Type B pancreatic cell (in vitro differentiated cells): Measurements from ENCODE around the gene LANCL3. TPM values are rescaled to one million over a fixed set of nuclear protein-coding genes. Genes with fewer than 3 reads are reported as not detected.
A peak's percentile ranks its signal among the peaks of the same experiment; 100 is the strongest.
"Not testable (repeated sequence)": the region's sequence is repeated elsewhere in the genome, so short reads cannot be mapped to it uniquely, and the experiment has no call there.

ENCODE experiments used
- DNase-seq: peaks from one replicate; pipeline ENCODE4 v3.0.0; 2021; ENCODE audit warnings: mixed read lengths; ENCODE audit not compliant: unreplicated experiment; ENCODE audit errors: extremely low spot score
- H3K27ac Mint-ChIP-seq: 2 replicates; pipeline ENCODE4 v1.8.0; 2021; ENCODE audit warnings: mild to moderate bottlenecking, mixed read lengths
- H3K27me3 Mint-ChIP-seq: 2 replicates; pipeline ENCODE4 v1.8.0; 2021; ENCODE audit warnings: mixed read lengths
- H3K36me3 Mint-ChIP-seq: 2 replicates; pipeline ENCODE4 v1.8.0; 2021; ENCODE audit warnings: mixed read lengths
- H3K4me1 Mint-ChIP-seq: one replicate; pipeline ENCODE4 v1.8.0; 2021; ENCODE audit warnings: mixed read lengths; ENCODE audit not compliant: unreplicated experiment
- H3K4me3 Mint-ChIP-seq: 2 replicates; pipeline ENCODE4 v1.8.0; 2021; ENCODE audit warnings: mild to moderate bottlenecking, mixed read lengths
- H3K9me3 Mint-ChIP-seq: 2 replicates; pipeline ENCODE4 v1.8.0; 2021; ENCODE audit warnings: mixed read lengths
- CTCF ChIP-seq: fragments of 200-600 bp; sonication (generic); conservative IDR thresholded peaks from 2 replicates; pipeline ENCODE4 v1.5.0; 2021; ENCODE audit warnings: antibody characterized with exemption, mild to moderate bottlenecking
- total RNA-seq: library from RNA; stranded (reverse); gene quantifications from 2 replicates; pipeline ENCODE4 v1.2.1, GENCODE V29; 2021; ENCODE audit warnings: low replicate concordance

LANCL3 gene
- total RNA-seq, 1 donor from 2014 or later: 1.1 TPM

GRCh38 chrX:37641859-37642258, 70.4 kb downstream of the LANCL3 start:
- Mint-ChIP-seq H3K27me3 (no peaks in the 10 kb centered on the region), H3K36me3 (no peaks in the 10 kb centered on the region), H3K4me1 (no peaks in the 10 kb centered on the region), H3K4me3 (no peak overlapping the region), H3K9me3 (no peaks in the 10 kb centered on the region), H3K27ac (no peak overlapping the region)
- TF ChIP-seq CTCF: no peak
- DNase-seq: no peak

DNA sequence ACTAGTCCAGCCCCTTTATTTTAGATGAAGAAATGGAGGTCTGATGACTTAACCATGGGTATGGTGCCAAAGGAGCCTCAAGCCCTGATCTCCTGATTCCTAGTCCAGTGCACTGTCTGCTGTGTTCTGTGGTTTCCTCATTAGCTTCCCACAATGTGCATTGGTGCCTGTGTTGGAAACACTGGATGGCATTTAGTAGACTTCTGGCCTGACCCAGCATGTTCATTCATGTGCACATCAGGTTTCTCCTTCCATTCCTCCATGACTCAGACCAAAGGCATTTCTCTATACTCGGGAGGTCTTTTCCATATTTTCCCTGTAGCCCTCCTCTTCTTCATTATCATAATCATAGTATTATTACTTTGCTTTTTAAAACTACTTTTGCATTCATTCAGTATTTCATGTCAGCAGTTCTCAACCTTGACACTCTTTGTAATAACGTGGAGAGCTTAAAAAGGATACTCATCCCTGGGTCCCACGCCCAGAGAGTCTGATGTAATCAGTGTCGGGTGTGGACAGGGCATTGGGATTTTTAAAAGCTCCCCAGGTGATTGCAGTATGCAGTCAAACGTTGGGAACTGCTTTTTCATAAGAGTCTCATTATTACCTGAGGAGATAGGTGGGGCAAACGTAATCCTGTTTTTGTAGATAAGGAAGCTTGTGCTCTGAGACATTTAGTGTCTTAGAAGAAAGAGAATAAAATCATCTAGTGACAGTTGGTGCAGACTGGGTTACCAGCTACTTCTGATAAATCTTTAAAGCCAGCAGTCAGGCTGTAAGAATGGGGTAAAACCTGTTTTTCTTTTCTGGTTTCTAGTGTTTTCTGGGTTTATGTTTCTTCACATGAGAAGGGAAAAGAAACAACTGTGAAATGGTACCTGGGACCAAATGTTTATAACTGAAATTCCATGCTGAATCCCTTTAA, 73.2 kb downstream of the LANCL3 start:
- H3K9me3 Mint-ChIP-seq: no peaks in the 10 kb centered on the region
- no peak for TF ChIP-seq CTCF
- peak overlapping the region; percentile 89 for H3K27ac Mint-ChIP-seq
- no peaks in the 10 kb centered on the region for H3K27me3 Mint-ChIP-seq
- H3K36me3 Mint-ChIP-seq: no peaks in the 10 kb centered on the region
- H3K4me1 Mint-ChIP-seq: no peaks in the 10 kb centered on the region
- no peak for DNase-seq
- peak overlapping the region; percentile 11 for H3K4me3 Mint-ChIP-seq

GRCh38 chrX:37646254-37646653, 74.8 kb downstream of the LANCL3 start:
- H3K9me3 Mint-ChIP-seq: no peaks in the 10 kb centered on the region
- no peaks in the 10 kb centered on the region for H3K27me3 Mint-ChIP-seq
- TF ChIP-seq CTCF: peak; percentile 49
- no peak overlapping the region for H3K27ac Mint-ChIP-seq
- H3K4me3 Mint-ChIP-seq: no peak overlapping the region
- no peaks in the 10 kb centered on the region for H3K36me3 Mint-ChIP-seq
- no peaks in the 10 kb centered on the region for H3K4me1 Mint-ChIP-seq
- DNase-seq: no peak

GRCh38 chrX:37650879-37651278, 79.4 kb downstream of the LANCL3 start:
- not testable (repeated sequence) for H3K9me3 Mint-ChIP-seq, H3K27ac Mint-ChIP-seq, H3K4me1 Mint-ChIP-seq, H3K4me3 Mint-ChIP-seq, H3K27me3 Mint-ChIP-seq, DNase-seq, H3K36me3 Mint-ChIP-seq

GRCh38 chrX:37651921-37652452, 80.5 kb downstream of the LANCL3 start:
- Mint-ChIP-seq H3K9me3 (no peaks in the 10 kb centered on the region), H3K36me3 (no peaks in the 10 kb centered on the region), H3K4me3 (no peak overlapping the region), H3K27me3 (no peaks in the 10 kb centered on the region), H3K4me1 (no peaks in the 10 kb centered on the region), H3K27ac (no peak overlapping the region)
- no peak for TF ChIP-seq CTCF
- no peak for DNase-seq

DNA sequence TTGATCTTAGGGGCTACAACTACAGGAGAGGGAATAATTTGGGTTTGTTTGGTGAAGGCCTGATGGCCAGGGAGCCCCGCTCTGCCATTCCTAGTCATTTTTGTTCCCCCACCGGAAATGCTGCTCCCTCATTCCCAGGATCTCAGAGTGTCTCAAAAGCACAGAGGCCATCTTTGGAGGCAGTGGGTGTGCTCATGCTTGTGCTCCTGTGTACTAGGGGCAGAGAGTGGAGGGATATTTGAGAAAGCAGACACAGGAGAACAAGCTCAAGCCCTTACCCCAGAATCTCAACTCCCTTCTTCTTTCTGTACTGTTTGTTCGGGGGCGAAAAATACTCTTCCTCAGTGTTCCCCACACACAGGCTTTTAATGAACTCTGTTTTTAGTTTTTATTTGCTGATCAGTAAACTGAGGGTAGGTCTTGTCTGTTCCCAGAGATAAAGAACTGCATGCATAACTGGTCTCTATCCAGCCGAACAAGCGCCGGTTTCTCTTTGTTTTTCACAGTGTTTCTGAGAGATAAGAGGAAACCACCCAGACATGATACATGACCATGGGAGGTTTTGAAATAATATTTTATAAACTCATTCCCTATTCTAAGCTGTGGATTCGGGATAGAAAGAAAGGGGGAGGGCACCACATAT, 81.2 kb downstream of the LANCL3 start:
- DNase-seq: no peak
- no peak overlapping the region for H3K27ac Mint-ChIP-seq
- H3K9me3 Mint-ChIP-seq: no peaks in the 10 kb centered on the region
- H3K27me3 Mint-ChIP-seq: no peaks in the 10 kb centered on the region
- H3K36me3 Mint-ChIP-seq: no peaks in the 10 kb centered on the region
- H3K4me1 Mint-ChIP-seq: no peaks in the 10 kb centered on the region
- no peak overlapping the region for H3K4me3 Mint-ChIP-seq
- no peak for TF ChIP-seq CTCF
